Measurements from ENCODE around the gene NAALADL2.

NAALADL2 gene

GRCh38 chr3:174891524-174892203 lies 32.5 kb downstream of the NAALADL2 start:
- no peak for TF ChIP-seq CTCF (IDR thresholded peaks at IDR 0.05)

GRCh38 chr3:174907027-174907426 lies 47.9 kb downstream of the NAALADL2 start:
- no peak for TF ChIP-seq CTCF (IDR thresholded peaks at IDR 0.05)

GRCh38 chr3:174907628-174908407 lies 48.7 kb downstream of the NAALADL2 start:
- TF ChIP-seq CTCF (IDR thresholded peaks at IDR 0.05): no peak

GRCh38 chr3:174931473-174932353 lies 72.6 kb downstream of the NAALADL2 start:
- TF ChIP-seq CTCF (IDR thresholded peaks at IDR 0.05): no peak

GRCh38 chr3:174936590-174936989 lies 77.5 kb downstream of the NAALADL2 start:
- no peak for TF ChIP-seq CTCF (IDR thresholded peaks at IDR 0.05)

GRCh38 chr3:174937478-174937877 lies 78.3 kb downstream of the NAALADL2 start:
- TF ChIP-seq CTCF (IDR thresholded peaks at IDR 0.05): no peak

GRCh38 chr3:174938102-174938501 lies 79.0 kb downstream of the NAALADL2 start:
- no peak for TF ChIP-seq CTCF (IDR thresholded peaks at IDR 0.05)
